ENCODE data around the gene ERVV-1.
"Not testable (repeated sequence)": the region's sequence is repeated elsewhere in the genome, so short reads cannot be mapped to it uniquely, and the experiment has no call there.

The ERVV-1 gene

GRCh38 chr19:53013621-53014020, at the start of gene ERVV-1:
ERVV-1 (plus strand) TSS chr19:53013921; CDS start chr19:53014091, 170 bp downstream.
- no peak for DNase-seq

GRCh38 chr19:52967772-52968171, 45.9 kb upstream of the ERVV-1 start:
- no peak for DNase-seq

DNA sequence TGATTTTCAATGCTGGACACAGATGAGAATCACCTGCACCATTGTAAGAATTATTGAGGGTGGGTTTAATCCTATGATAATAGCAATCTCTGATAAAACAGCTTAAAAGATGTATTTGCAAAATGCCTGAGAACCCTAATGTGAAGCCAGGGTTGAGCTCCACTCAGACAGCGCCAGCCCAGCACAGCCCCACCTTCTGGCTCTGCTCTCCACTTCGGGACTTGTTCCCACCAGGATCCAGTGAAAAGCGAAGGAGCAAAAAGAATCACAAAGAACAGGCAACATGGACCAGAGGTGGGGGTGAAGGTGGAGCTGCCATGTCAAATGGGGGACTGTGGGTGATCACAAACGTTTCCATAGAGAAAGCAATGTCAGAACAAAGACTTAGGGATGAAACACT, 32.4 kb upstream of the ERVV-1 start:
- DNase-seq = no peak

DNA sequence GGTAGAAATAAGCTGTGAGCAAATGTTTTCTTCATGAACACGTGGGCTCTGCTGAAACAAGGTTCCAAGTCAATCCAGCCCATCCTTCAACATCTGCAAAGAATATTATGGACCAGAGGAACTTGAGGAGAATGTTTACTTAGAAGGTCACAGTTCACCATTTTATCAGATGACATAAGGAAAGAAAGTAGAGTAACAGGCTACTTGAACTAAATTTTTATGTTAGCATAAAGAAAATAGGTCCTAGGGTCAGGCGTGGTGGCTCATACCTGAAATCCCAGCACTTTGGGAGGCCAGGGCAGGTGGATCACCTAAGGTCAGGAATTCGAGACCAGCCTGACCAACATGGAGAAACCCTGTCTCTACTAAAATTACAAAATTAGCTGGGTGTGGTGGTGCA, 30.6 kb upstream of the ERVV-1 start:
- not testable (repeated sequence) for DNase-seq

GRCh38 chr19:52987221-52987620, 26.5 kb upstream of the ERVV-1 start:
- no peak for DNase-seq

DNA sequence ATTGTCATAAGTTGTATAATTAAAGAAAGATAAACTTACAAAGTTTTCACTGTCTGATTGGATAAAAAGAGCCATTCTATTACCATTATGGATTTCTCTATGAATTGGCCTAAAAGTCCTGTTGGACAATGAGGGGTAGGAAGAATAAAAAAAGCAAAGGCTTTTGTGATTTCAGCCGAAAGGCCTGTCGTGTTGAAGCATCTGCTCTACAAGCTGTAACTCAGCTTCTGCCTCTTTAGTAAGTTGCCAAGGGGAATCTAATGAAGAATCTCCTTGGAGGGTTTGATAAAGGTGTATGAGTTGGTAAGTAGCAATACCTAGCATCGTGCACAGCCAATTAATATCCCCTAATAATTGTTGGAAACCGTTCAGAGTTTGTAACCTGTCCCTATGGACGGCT, 25.2 kb upstream of the ERVV-1 start:
- DNase-seq = no peak

GRCh38 chr19:52990759-52991418, 22.8 kb upstream of the ERVV-1 start:
- DNase-seq = no peak

- DNase-seq = no peak
Observed at GRCh38 chr19:52991484-52991883, 22.2 kb upstream of the ERVV-1 start.

GRCh38 chr19:52992109-52993004, 21.4 kb upstream of the ERVV-1 start:
- DNase-seq = no peak

GRCh38 chr19:52993342-52994178, 20.2 kb upstream of the ERVV-1 start:
- peak; percentile 87 for DNase-seq

- DNase-seq = no peak
Observed at GRCh38 chr19:52995711-52996110, 18.0 kb upstream of the ERVV-1 start.

DNA sequence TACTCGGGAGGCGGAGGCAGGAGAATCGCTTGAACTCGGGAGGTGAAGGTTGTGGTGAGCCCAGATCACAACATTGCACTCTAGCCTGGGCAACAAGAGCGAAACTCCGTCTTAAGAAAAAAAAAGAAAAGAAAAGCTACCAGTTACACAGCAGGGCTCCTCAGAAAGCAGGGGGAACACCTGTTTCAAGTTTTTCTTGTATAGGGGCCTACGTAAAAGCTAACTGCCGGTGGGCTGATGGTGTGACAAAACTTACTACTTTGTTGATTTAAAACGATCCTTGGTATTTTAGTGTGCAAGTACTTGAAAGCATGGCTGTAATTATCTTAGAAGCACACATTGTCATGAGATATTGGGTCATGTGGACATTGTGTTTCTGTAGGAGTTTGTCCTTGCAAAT, 15.7 kb upstream of the ERVV-1 start:
- DNase-seq = no peak

GRCh38 chr19:53002479-53002878, 11.2 kb upstream of the ERVV-1 start:
- DNase-seq = no peak

DNA sequence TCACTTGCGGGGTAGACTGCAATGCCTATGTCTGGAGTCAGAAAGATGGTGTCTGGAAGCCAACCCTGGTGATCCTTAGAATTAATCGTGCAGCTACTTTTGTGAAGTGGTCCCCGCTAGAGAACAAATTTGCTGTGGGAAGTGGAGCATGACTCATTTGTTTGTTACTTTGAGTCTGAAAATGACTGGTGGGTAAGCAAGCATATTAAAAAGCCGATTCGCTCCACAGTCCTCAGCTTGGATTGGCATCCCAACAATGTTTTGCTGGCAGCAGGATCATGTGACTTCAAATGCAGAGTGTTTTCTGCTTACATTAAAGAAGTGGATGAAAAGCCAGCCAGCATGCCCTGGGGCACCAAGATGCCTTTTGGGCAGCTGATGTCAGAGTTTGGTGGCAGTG, 9.5 kb upstream of the ERVV-1 start:
- no peak for DNase-seq

DNA sequence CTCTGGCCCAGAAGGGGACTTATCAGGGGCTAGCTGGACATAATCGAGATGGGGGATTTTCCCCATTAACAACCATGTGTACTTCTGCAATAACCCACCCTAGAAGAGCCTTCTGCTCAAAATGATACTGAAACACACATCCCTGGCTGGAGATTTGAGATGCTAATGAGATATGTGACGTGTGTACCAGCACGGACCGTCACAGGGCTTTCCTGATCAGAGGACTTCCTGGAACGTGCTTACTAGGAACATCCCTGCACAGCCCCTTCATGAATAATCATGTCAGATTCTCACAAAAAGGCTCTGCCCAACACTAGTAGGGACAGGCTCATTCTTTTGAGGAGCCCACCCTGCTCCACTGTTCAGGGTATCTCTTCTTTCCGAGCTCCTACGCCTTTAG, 6.5 kb upstream of the ERVV-1 start:
- no peak for DNase-seq

DNA sequence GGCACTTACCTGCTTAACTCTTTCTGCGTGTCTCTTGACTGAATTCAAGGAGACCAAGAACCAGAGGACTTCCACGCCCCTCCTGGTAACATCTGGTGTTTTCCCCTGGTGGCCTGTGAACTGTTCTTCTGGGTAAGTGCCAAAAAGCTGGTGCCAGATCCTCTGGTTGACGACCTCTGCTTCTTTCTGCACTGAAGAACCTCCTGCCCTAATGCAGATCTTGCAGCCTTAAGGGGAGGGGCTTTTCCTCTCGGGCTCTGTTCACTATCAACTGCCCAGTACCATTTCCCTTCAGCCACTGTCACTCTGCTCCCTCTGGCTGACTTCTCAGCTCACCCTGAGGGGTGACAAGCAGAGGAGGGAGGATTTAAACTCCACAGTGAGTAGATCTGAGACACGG, 6.1 kb upstream of the ERVV-1 start:
- no peak for DNase-seq

- DNase-seq = no peak
Observed at GRCh38 chr19:53008061-53008778, 5.5 kb upstream of the ERVV-1 start.

GRCh38 chr19:53010494-53010893, 3.2 kb upstream of the ERVV-1 start:
- DNase-seq = no peak

DNA sequence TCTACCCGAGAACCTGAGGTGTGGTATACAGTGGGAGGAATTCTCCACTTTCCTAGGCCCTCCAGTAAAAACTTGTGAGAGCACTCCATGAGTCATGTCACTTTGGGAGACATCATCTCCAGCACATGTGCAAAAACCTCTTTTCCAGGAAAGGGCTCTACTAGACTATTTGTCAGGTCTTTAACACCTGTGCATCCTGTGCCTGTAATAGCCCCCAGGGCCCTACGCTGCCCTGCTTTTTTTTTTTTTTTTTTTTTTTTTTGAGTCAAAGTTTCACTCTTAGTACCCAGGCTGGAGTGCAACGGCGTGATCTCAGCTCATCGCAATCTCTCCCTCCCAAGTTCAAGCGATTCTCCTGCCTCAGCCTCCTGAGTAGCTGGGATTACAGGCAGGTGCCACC, 1.7 kb upstream of the ERVV-1 start:
- DNase-seq = no peak

DNA sequence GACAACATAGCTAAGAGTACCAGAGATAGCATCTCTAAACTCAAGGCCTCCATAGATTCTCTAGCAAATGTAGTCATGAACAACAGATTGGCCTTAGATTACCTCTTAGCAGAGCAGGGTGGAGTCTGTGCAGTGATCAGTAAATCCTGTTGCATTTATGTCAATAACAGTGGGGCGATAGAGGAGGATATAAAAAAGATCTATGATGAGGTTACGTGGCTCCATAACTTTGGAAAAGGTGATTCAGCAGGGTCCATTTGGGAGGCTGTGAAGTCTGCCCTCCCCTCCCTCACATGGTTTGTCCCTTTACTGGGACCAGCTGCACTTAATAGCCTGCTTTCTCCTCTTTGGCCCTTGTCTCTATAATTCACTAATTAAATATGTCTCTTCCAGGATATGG, 1.4 kb downstream of the ERVV-1 start:
- DNase-seq = no peak

GRCh38 chr19:53015730-53016129, 2.0 kb downstream of the ERVV-1 start:
- DNase-seq = no peak

DNA sequence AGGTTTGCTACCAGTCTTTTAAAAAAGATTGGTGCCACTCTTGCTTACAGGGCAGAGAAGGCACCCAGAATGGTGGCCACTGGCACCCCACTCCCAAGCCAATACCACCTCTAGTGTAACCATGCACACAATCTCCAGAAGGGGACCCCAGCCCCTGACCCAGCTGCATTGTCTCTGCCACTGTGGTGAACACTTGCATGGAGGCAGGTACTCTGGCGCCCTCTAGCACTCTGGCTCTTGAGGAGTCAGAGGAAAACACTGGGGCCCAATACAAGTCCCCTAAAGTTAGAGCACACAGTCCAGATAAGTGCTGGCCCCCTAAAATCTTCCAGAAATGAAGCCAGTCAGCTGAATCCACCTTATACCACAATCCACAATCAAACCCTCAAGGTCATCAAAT, 6.0 kb downstream of the ERVV-1 start:
- peak; percentile 10 for DNase-seq

- DNase-seq = not testable (repeated sequence)
Observed at GRCh38 chr19:53028306-53028705, 14.6 kb downstream of the ERVV-1 start.

Measured in CD4-positive, alpha-beta T cell treated with Interleukin-21 for 1 hour (primary cell).